GM12878 (cell line): ENCODE data around the gene RBBP4. TPM values are rescaled to one million over a fixed set of nuclear protein-coding genes. Genes with fewer than 3 reads are reported as not detected.
"Not testable (repeated sequence)": the region's sequence is repeated elsewhere in the genome, so short reads cannot be mapped to it uniquely, and the experiment has no call there.

ENCODE experiments used
- ATAC-seq: fragments of 200-7000 bp; cut with Tn5 transposase; 3 replicates; pipeline ENCODE4 v1.9.1; 2020; ENCODE audit warnings: mild to moderate bottlenecking, moderate library complexity
- BruUV-seq: library from RNA; stranded (reverse); fragments of 400-500 nt; replicated peaks from 2 replicates; lab custom pipeline; 2021; lab: Mats Ljungman, UMichigan
- CTCF ChIA-PET: fragments of 300-600 bp; sonication (Branson Sonifier 250); formaldehyde crosslinking; extraction: SDS; loops from one replicate; lab custom pipeline; 2021; ENCODE audit warnings: inconsistent platforms; lab: Yijun Ruan, JAX
- POLR2A ChIA-PET: fragments of 350-600 bp; formaldehyde crosslinking; extraction: SDS; loops from one replicate; lab custom pipeline; 2021; ENCODE audit warnings: inconsistent platforms; lab: Charles Lee
- RAD21 ChIA-PET: fragments of 300-600 bp; sonication (Branson Sonifier 250); formaldehyde crosslinking; loops from one replicate; lab custom pipeline; 2023; ENCODE audit warnings: antibody characterized with exemption; ENCODE audit not compliant: unreplicated experiment; lab: Charles Lee
- SMC1A ChIA-PET: fragments of 300-600 bp; sonication (Branson Sonifier 250); formaldehyde crosslinking; loops from one replicate; lab custom pipeline; 2023; ENCODE audit not compliant: unreplicated experiment, uncharacterized antibody; lab: Charles Lee
- DNase-seq: peaks from one replicate; pipeline ENCODE4 v3.0.0-alpha.2; 2011; ENCODE audit warnings: low read depth, low spot score
- FAIRE-seq: peaks from 3 replicates; lab custom pipeline; 2011; peaks lifted over from hg19 to GRCh38; lab: Jason Lieb, UNC
- H2AFZ ChIP-seq: 2 replicates; pipeline ENCODE4 v1.6.0; 2011; ENCODE audit warnings: low read depth, low read length, control low read depth; ENCODE audit not compliant: control insufficient read depth
- H3K27ac ChIP-seq: 2 replicates; pipeline ENCODE4 v1.5.1; 2011; ENCODE audit warnings: control low read depth; ENCODE audit not compliant: control insufficient read depth, insufficient read depth
- H3K27me3 ChIP-seq, 2 experiments: replicated peaks in 1 of 2; 2 replicates each; pipeline versions ENCODE4 v1.6.0 to v1.6.1; 2011; ENCODE audit warnings: low read length in 1 of 2; ENCODE audit not compliant: control insufficient read depth in 2 of 2, insufficient read depth in 2 of 2
- H3K36me3 ChIP-seq, 2 experiments: 2 replicates each; pipeline ENCODE4 v1.5.1; 2011; ENCODE audit warnings: low read length in 1 of 2; ENCODE audit not compliant: control insufficient read depth in 2 of 2, insufficient read depth in 2 of 2
- H3K4me1 ChIP-seq: 2 replicates; pipeline ENCODE4 v1.6.1; 2011; ENCODE audit warnings: mild to moderate bottlenecking, low read length, moderate library complexity, mixed read lengths; ENCODE audit not compliant: control insufficient read depth, insufficient read depth
- H3K4me2 ChIP-seq: 2 replicates; pipeline ENCODE4 v1.6.0; 2011; ENCODE audit warnings: control low read depth; ENCODE audit not compliant: control insufficient read depth, insufficient read depth
- H3K4me3 ChIP-seq: fragments of 200-600 bp; sonication (generic); 2 replicates; pipeline ENCODE4 v1.5.1; 2016
- H3K79me2 ChIP-seq: 2 replicates; pipeline ENCODE4 v1.6.0; 2011; ENCODE audit warnings: low read length; ENCODE audit not compliant: control insufficient read depth, insufficient read depth
- H3K9ac ChIP-seq: 2 replicates; pipeline ENCODE4 v1.8.0; 2011; ENCODE audit warnings: low read length, control low read depth, mixed read lengths; ENCODE audit not compliant: control insufficient read depth, insufficient read depth
- H3K9me3 ChIP-seq: replicated peaks from 3 replicates; pipeline ENCODE4 v1.5.1; 2011; ENCODE audit warnings: mild to moderate bottlenecking, low read length; ENCODE audit not compliant: control insufficient read depth, insufficient read depth
- H4K20me1 ChIP-seq: 2 replicates; pipeline ENCODE4 v1.6.0; 2011; ENCODE audit not compliant: control insufficient read depth, insufficient read depth
- ATF7 ChIP-seq: fragments of 450-650 bp; IDR thresholded peaks from 2 replicates; pipeline ENCODE4 v1.6.1; 2016; ENCODE audit warnings: low read depth, mild to moderate bottlenecking
- BCL11A ChIP-seq: IDR thresholded peaks from 2 replicates; pipeline ENCODE4 v1.6.1; 2011; ENCODE audit warnings: low read depth, low read length
- CREM ChIP-seq: IDR thresholded peaks from 2 replicates; pipeline ENCODE4 v1.6.1; 2014; ENCODE audit warnings: antibody characterized with exemption, low read depth
- E4F1 ChIP-seq: fragments of 450-650 bp; IDR thresholded peaks from 2 replicates; pipeline ENCODE4 v1.6.1; 2018; ENCODE audit warnings: borderline replicate concordance, mild to moderate bottlenecking; ENCODE audit not compliant: partially characterized antibody
- KLF5 ChIP-seq: fragments of 450-650 bp; IDR thresholded peaks from 2 replicates; pipeline ENCODE4 v1.6.1; 2014; ENCODE audit warnings: mild to moderate bottlenecking; ENCODE audit not compliant: partially characterized antibody
- LARP7 ChIP-seq: fragments of 450-650 bp; IDR thresholded peaks from 2 replicates; pipeline ENCODE4 v1.6.1; 2017; ENCODE audit warnings: mild to moderate bottlenecking
- MAX ChIP-seq: IDR thresholded peaks from 2 replicates; pipeline ENCODE4 v1.6.1; 2012; ENCODE audit warnings: low read depth, low read length, improper control_type of control experiment
- MTA3 ChIP-seq: IDR thresholded peaks from 2 replicates; pipeline ENCODE4 v1.6.1; 2012; ENCODE audit warnings: low read length, inconsistent platforms, borderline replicate concordance
- NBN ChIP-seq: fragments of 450-650 bp; IDR thresholded peaks from 2 replicates; pipeline ENCODE4 v1.6.1; 2016
- RBBP5 ChIP-seq: fragments of 200-600 bp; sonication (generic); conservative IDR thresholded peaks from 2 replicates; pipeline ENCODE4 v1.6.1; 2016
- TCF7 ChIP-seq: IDR thresholded peaks from 2 replicates; pipeline ENCODE4 v1.6.1; 2014; ENCODE audit warnings: antibody characterized with exemption, borderline replicate concordance
- WGBS: methylation state at CpG from one replicate; pipeline ENCODE4 v1.1.6; 2016; ENCODE audit warnings: low lambda C conversion rate; ENCODE audit not compliant: insufficient replicate concordance, insufficient coverage; ENCODE audit errors: missing lambda C conversion rate; 5-methylcytosine and 5-hydroxymethylcytosine counted together
- in situ Hi-C: fragments of 300-500 bp; cut with MboI; formaldehyde crosslinking; loops from 9 replicates; pipeline ENCODE4 v1.14.3; 2018; ENCODE audit warnings: mixed read lengths
- intact Hi-C: fragments of 100-400 bp; cut with micrococcal nuclease; formaldehyde crosslinking; loops from one replicate; pipeline ENCODE4 v1.14.2; 2022; ENCODE audit not compliant: unreplicated experiment
- polyA plus RNA-seq, 11 experiments: library from polyadenylated mRNA; depleted of rRNA in 4 of 11; unstranded in 6 of 11; stranded (reverse) in 5 of 11; fragments of >200 nt; fragmentation: Nextera tagmentation in 4 of 11; fragmentation: Illumina TruSeq in 1 of 11; extraction: Ambion mirVana in 4 of 11; extraction: Trizol in 1 of 11; gene quantifications; 1 replicate in 1 of 11; 2 replicates in 10 of 11; pipeline versions ENCODE4 v1.2.1 to v1.2.3, GENCODE V29; 2011 to 2016; ENCODE audit warnings: inconsistent platforms in 2 of 11, missing spikeins in 2 of 11, low read depth in 1 of 11
- total RNA-seq, 4 experiments: library from RNA; depleted of rRNA in 3 of 4; stranded (reverse); fragments of >200 nt in 3 of 4; fragmentation: Illumina TruSeq in 1 of 4; extraction: Trizol in 1 of 4; gene quantifications; 2 replicates each; pipeline versions ENCODE4 v1.2.1 to v1.2.3, GENCODE V29; 2013 to 2021

Gene RBBP4
- total and polyA plus RNA-seq, 10 of the 15 experiments (the other 5 are each of a cell fraction or from before 2014, with no cell fraction given): 120 to 357 (median 231) TPM

- H3K27me3 ChIP-seq, ATAC-seq, intact Hi-C loops, CTCF ChIA-PET, in situ Hi-C loops, RAD21 ChIA-PET, SMC1A ChIA-PET, BruUV-seq, H2AFZ ChIP-seq, H4K20me1 ChIP-seq, H3K9ac ChIP-seq, DNase-seq, H3K4me2 ChIP-seq, H3K79me2 ChIP-seq, H3K27ac ChIP-seq, H3K4me3 ChIP-seq, H3K9me3 ChIP-seq, FAIRE-seq, POLR2A ChIA-PET, H3K4me1 ChIP-seq: not testable (repeated sequence)
- WGBS: 97% methylated on average over 5 of the region's 5 CpGs
- H3K36me3 ChIP-seq: peaks cover 2 to 38% of the 10 kb centered on the region in 2 experiments
Observed at GRCh38 chr1:32668716-32669115, 17.7 kb downstream of the RBBP4 start.

GRCh38 chr1:32676945-32677344 lies 25.9 kb downstream of the RBBP4 start:
- no peak for DNase-seq
- H3K4me1 ChIP-seq: no peaks in the 10 kb centered on the region
- BruUV-seq: no TSS peak
- no peaks in the 10 kb centered on the region for H3K27me3 ChIP-seq
- POLR2A ChIA-PET: interaction anchor here (0.6 kb wide), 1 partner anchor 1625 kb away, joined by 3 read pairs; no protein-coding TSS in a partner anchor
- ATAC-seq: no peak
- WGBS: 67% methylated on average over 3 of the region's 3 CpGs
- no peak overlapping the region for H3K9ac ChIP-seq
- H3K79me2 ChIP-seq: no peaks in the 10 kb centered on the region
- RAD21 ChIA-PET: interaction anchor here (1.0 kb wide), 1 partner anchor 156 kb away, joined by 3 read pairs; no protein-coding TSS in a partner anchor
- no peak overlapping the region for H3K4me2 ChIP-seq
- CTCF ChIA-PET: no interaction called here
- TF ChIP-seq CREM (no peak), RBBP5 (no peak), MTA3 (no peak), ATF7 (no peak), LARP7 (no peak), TCF7 (no peak), BCL11A (no peak), NBN (no peak), E4F1 (no peak), KLF5 (no peak), MAX (no peak)
- no peak overlapping the region for H3K4me3 ChIP-seq
- no peak overlapping the region for H3K27ac ChIP-seq
- intact Hi-C loops: no loop called here
- SMC1A ChIA-PET: no interaction called here
- no peak overlapping the region for H2AFZ ChIP-seq
- FAIRE-seq: no peak
- no peaks in the 10 kb centered on the region for H4K20me1 ChIP-seq
- peaks cover 5 to 44% of the 10 kb centered on the region in 2 experiments for H3K36me3 ChIP-seq
- no peaks in the 10 kb centered on the region for H3K9me3 ChIP-seq
- in situ Hi-C loops: no loop called here
